CD14-positive monocyte (primary cell): Measurements from ENCODE around the gene TNPO3. TPM values are rescaled to one million over a fixed set of nuclear protein-coding genes. Genes with fewer than 3 reads are reported as not detected.

Source experiments
- DNase-seq, 3 donors: peaks; one replicate each; pipeline ENCODE4 v3.0.0-alpha.2; 2011 to 2022
- H2AFZ ChIP-seq: 2 replicates; pipeline ENCODE4 v1.6.0; 2012; ENCODE audit warnings: mild to moderate bottlenecking, low read depth, low read length, inconsistent platforms; ENCODE audit not compliant: insufficient read depth, poor library complexity, severe bottlenecking
- H3K27ac ChIP-seq, 2 donors: 1 replicate in 1 of 2; 2 replicates in 1 of 2; pipeline ENCODE4 v1.5.1; 2012 to 2013; ENCODE audit warnings: low read length in 2 of 2, control low read depth in 1 of 2, inconsistent platforms in 1 of 2, low read depth in 1 of 2, mild to moderate bottlenecking in 1 of 2
- H3K27me3 ChIP-seq, 2 donors: one replicate each; pipeline versions ENCODE4 v1.6.0 to v1.6.1; 2011 to 2013; ENCODE audit warnings: low read length in 2 of 2; ENCODE audit not compliant: control insufficient read depth in 2 of 2, insufficient read depth in 2 of 2
- H3K36me3 ChIP-seq, 2 donors: replicated peaks in 1 of 2; 1 replicate in 1 of 2; 2 replicates in 1 of 2; pipeline versions ENCODE4 v1.5.1 to v1.6.1; 2012 to 2013; ENCODE audit warnings: low read length in 2 of 2, control low read depth in 1 of 2, inconsistent platforms in 1 of 2, mild to moderate bottlenecking in 1 of 2; ENCODE audit not compliant: insufficient read depth in 2 of 2, control insufficient read depth in 1 of 2
- H3K4me1 ChIP-seq, 2 donors: 1 replicate in 1 of 2; 2 replicates in 1 of 2; pipeline versions ENCODE4 v1.5.1 to v1.6.1; 2012 to 2013; ENCODE audit warnings: low read length in 2 of 2, control low read depth in 1 of 2, inconsistent platforms in 1 of 2, mild to moderate bottlenecking in 1 of 2, moderate library complexity in 1 of 2; ENCODE audit not compliant: insufficient read depth in 2 of 2, control insufficient read depth in 1 of 2
- H3K4me2 ChIP-seq: replicated peaks from 2 replicates; pipeline ENCODE3; 2012; ENCODE audit warnings: low read length, moderate library complexity, mild to moderate bottlenecking; ENCODE audit not compliant: poor library complexity, severe bottlenecking; ENCODE audit errors: extremely low read depth
- H3K4me3 ChIP-seq, 3 experiments: fragments of 200-600 bp in 1 of 3; sonication (generic) in 1 of 3; replicated peaks in 1 of 3; 1 replicate in 2 of 3; 2 replicates in 1 of 3; pipeline ENCODE4 v1.5.1; 2011 to 2013; ENCODE audit warnings: low read length in 3 of 3, mild to moderate bottlenecking in 3 of 3, control low read depth in 2 of 3, low read depth in 2 of 3, inconsistent platforms in 1 of 3, moderate library complexity in 1 of 3
- H3K79me2 ChIP-seq: 2 replicates; pipeline ENCODE4 v1.6.0; 2012; ENCODE audit warnings: mild to moderate bottlenecking, control low read depth, inconsistent platforms, low read length, moderate library complexity; ENCODE audit not compliant: insufficient read depth
- H3K9ac ChIP-seq: 2 replicates; pipeline ENCODE4 v1.6.0; 2017; ENCODE audit warnings: low read length, mild to moderate bottlenecking; ENCODE audit not compliant: insufficient read depth, poor library complexity, severe bottlenecking
- H3K9me3 ChIP-seq, 2 donors: replicated peaks in 1 of 2; 1 replicate in 1 of 2; 2 replicates in 1 of 2; pipeline versions ENCODE4 v1.5.1 to v1.6.1; 2012 to 2013; ENCODE audit warnings: low read length in 2 of 2, control low read depth in 1 of 2; ENCODE audit not compliant: control insufficient read depth in 1 of 2, insufficient read depth in 1 of 2
- H4K20me1 ChIP-seq: 2 replicates; pipeline ENCODE4 v1.6.0; 2012; ENCODE audit warnings: mild to moderate bottlenecking, low read length, control low read depth, moderate library complexity; ENCODE audit not compliant: insufficient read depth
- H3K27ac Mint-ChIP-seq, 7 donors: one replicate each; pipeline ENCODE4 v1.8.0; 2020; ENCODE audit warnings: mild to moderate bottlenecking in 7 of 7, mixed read lengths in 7 of 7, moderate library complexity in 6 of 7, inconsistent platforms in 2 of 7
- H3K27me3 Mint-ChIP-seq, 3 donors: one replicate each; pipeline ENCODE4 v1.8.0; 2021 to 2022; ENCODE audit warnings: low read depth in 3 of 3, mild to moderate bottlenecking in 3 of 3, mixed read lengths in 3 of 3, moderate library complexity in 3 of 3, inconsistent platforms in 1 of 3
- H3K36me3 Mint-ChIP-seq, 2 donors: one replicate each; pipeline ENCODE4 v1.8.0; 2020; ENCODE audit warnings: mixed read lengths in 2 of 2, inconsistent platforms in 1 of 2, mild to moderate bottlenecking in 1 of 2
- H3K4me1 Mint-ChIP-seq: one replicate; pipeline ENCODE4 v1.8.0; 2020; ENCODE audit warnings: mild to moderate bottlenecking, mixed read lengths
- H3K4me3 Mint-ChIP-seq, 2 donors: one replicate each; pipeline ENCODE4 v1.8.0; 2020; ENCODE audit warnings: mild to moderate bottlenecking in 2 of 2, mixed read lengths in 2 of 2, moderate library complexity in 1 of 2
- H3K9me3 Mint-ChIP-seq, 7 donors: one replicate each; pipeline ENCODE4 v1.8.0; 2020 to 2022; ENCODE audit warnings: mixed read lengths in 7 of 7, mild to moderate bottlenecking in 6 of 7, moderate library complexity in 6 of 7, inconsistent platforms in 2 of 7
- WGBS: methylation state at CpG from one replicate; pipeline ENCODE4 v1.1.5; 2013; ENCODE audit warnings: missing lambda C conversion rate; ENCODE audit not compliant: insufficient coverage; 5-methylcytosine and 5-hydroxymethylcytosine counted together
- intact Hi-C, 2 donors: fragments of 100-400 bp; cut with micrococcal nuclease; formaldehyde crosslinking; loops; one replicate each; pipeline versions ENCODE4 v1.15.0 to v1.15.1; 2023
- polyA plus RNA-seq, 3 donors: library from polyadenylated mRNA; depleted of rRNA in 1 of 3; unstranded in 2 of 3; stranded (reverse) in 1 of 3; fragments of 300-500 nt in 2 of 3; fragments of >200 nt in 1 of 3; fragmentation: Illumina TruSeq in 2 of 3; gene quantifications; 1 replicate in 2 of 3; 2 replicates in 1 of 3; pipeline ENCODE4 v1.2.3, GENCODE V29; 2012 to 2021
- TF ChIP-seq, protein P1 (sequence below): fragments of 200-600 bp; IDR thresholded peaks from one replicate; pipeline ENCODE4 v1.8.0; 2022; ENCODE audit warnings: antibody characterized with exemption, mild to moderate bottlenecking

TNPO3 gene
- polyA plus RNA-seq, 3 donors: 17.0 to 23.8 (median 19.7) TPM

DNA sequence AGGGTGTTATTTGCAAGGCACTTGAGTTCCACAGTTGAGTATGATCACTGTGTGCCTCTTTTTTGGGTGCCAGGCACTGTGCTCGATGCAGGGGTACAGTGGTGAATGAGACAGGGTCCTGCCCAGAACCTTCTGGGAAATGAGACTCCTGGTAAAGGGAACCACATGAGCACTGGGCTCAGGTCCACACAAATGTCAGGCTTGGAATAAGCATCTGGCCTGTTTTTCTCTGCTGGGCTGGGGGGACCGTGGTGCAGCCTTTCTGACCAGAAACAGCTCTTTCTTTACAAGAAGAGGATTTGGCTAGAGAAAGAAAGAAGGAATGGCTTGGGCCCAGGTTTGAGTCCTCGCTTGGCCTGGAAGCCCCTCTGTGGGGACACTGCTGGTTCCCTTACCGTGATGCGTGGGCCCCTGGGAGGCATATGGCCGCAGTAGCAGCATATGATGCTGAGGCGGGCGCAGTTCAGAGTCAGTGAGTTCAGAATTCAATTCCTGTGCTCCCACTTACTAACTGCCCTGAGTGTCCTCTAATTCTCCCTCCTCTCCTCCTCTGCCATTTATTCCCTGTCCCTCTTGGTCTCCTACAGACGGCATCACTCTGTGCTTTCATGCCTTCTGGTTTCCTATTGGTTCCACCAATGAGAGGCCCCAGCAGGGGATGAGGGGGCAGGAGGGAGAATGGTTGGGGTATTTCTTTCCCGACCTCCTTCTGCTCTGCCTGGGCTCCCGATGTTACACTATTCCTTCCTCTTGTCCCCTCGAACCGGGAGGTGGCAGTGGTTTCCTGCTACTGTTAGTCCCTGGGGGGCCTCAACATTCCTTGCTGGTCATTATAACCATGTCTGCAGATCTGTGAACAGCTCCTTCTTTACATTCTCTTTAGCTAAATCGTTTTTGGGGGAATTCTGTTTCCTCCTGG lies 134.8 kb downstream of the TNPO3 start:
- DNase-seq: no peak
- Histone ChIP-seq H3K4me2 (no peak overlapping the region), H3K27me3 (peaks cover 4 to 24% of the 10 kb centered on the region in 2 donors), H2AFZ (no peak overlapping the region), H3K79me2 (no peaks in the 10 kb centered on the region), H3K36me3 (no peaks in the 10 kb centered on the region), H3K4me3 (no peak overlapping the region), H3K27ac (no peak overlapping the region), H3K9me3 (no peaks in the 10 kb centered on the region), H3K4me1 (peaks cover 29 to 44% of the 10 kb centered on the region in 2 donors), H4K20me1 (no peaks in the 10 kb centered on the region), H3K9ac (no peak overlapping the region)
- H3K4me3 Mint-ChIP-seq: no peak overlapping the region
- peaks cover 4 to 9% of the 10 kb centered on the region in 2 donors for H3K36me3 Mint-ChIP-seq
- WGBS: 71% methylated on average over 11 of the region's 14 CpGs
- H3K9me3 Mint-ChIP-seq: peaks cover 2 to 17% (median 9%) of the 10 kb centered on the region in 7 donors
- H3K4me1 Mint-ChIP-seq: peaks cover 40% of the 10 kb centered on the region
- intact Hi-C loops: no loop called here
- no peak overlapping the region for H3K27ac Mint-ChIP-seq
- peaks cover 27 to 36% (median 34%) of the 10 kb centered on the region in 3 donors for H3K27me3 Mint-ChIP-seq
- TF ChIP-seq, protein P1, sequence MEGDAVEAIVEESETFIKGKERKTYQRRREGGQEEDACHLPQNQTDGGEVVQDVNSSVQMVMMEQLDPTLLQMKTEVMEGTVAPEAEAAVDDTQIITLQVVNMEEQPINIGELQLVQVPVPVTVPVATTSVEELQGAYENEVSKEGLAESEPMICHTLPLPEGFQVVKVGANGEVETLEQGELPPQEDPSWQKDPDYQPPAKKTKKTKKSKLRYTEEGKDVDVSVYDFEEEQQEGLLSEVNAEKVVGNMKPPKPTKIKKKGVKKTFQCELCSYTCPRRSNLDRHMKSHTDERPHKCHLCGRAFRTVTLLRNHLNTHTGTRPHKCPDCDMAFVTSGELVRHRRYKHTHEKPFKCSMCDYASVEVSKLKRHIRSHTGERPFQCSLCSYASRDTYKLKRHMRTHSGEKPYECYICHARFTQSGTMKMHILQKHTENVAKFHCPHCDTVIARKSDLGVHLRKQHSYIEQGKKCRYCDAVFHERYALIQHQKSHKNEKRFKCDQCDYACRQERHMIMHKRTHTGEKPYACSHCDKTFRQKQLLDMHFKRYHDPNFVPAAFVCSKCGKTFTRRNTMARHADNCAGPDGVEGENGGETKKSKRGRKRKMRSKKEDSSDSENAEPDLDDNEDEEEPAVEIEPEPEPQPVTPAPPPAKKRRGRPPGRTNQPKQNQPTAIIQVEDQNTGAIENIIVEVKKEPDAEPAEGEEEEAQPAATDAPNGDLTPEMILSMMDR: no peak

DNA sequence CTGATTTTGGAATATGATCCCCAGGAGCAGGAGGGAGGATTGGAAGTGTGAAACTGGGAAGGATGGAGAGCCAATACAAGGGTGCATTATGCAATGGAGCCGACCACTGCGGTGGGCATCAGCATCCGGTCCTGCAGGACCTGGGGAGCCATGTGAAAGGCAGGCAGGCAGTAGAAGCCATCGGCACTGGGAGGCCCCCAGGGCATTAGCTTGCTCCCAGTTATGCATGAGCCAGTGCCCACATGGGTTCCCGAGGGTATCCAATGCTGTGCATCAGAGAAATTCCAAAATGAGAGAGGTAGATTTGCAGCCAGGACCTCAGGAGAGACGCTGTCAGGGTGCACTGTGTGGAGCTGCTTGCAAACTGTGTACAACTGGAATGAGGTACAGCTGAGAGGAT lies 135.7 kb downstream of the TNPO3 start:
- 85% methylated on average over 5 of the region's 6 CpGs for WGBS
- Histone ChIP-seq H4K20me1 (no peaks in the 10 kb centered on the region), H3K4me2 (no peak overlapping the region), H3K9ac (no peak overlapping the region), H3K27me3 (peaks cover 9 to 32% of the 10 kb centered on the region in 2 donors), H3K9me3 (no peaks in the 10 kb centered on the region), H3K4me3 (no peak overlapping the region), H3K27ac (no peak overlapping the region), H3K36me3 (no peaks in the 10 kb centered on the region), H3K79me2 (no peaks in the 10 kb centered on the region), H2AFZ (no peak overlapping the region), H3K4me1 (peaks cover 28 to 40% of the 10 kb centered on the region in 2 donors)
- peaks cover 36% of the 10 kb centered on the region for H3K4me1 Mint-ChIP-seq
- peaks cover 35 to 43% (median 43%) of the 10 kb centered on the region in 3 donors for H3K27me3 Mint-ChIP-seq
- peaks cover 2 to 17% (median 9%) of the 10 kb centered on the region in 7 donors for H3K9me3 Mint-ChIP-seq
- intact Hi-C loops: no loop called here
- TF ChIP-seq, protein P1: no peak
- H3K4me3 Mint-ChIP-seq: no peak overlapping the region
- DNase-seq: no peak
- H3K36me3 Mint-ChIP-seq: peaks cover 4 to 9% of the 10 kb centered on the region in 2 donors
- H3K27ac Mint-ChIP-seq: no peak overlapping the region
